Subcutaneous adipose tissue (tissue), 4 donors: Measurements from ENCODE around the gene MUC21. TPM values are rescaled to one million over a fixed set of nuclear protein-coding genes. Genes with fewer than 3 reads are reported as not detected.

ENCODE experiments used
- CTCF ChIP-seq: fragments of 450-650 bp; IDR thresholded peaks from one replicate; pipeline ENCODE4 v1.5.1; 2016; ENCODE audit warnings: low read depth, mild to moderate bottlenecking, control low read depth, antibody characterized with exemption, moderate library complexity
- total RNA-seq, 4 donors: library from RNA; depleted of rRNA; stranded (reverse); fragments of >200 nt; gene quantifications; one replicate each; pipeline ENCODE4 v1.1.0, GENCODE V29; 2016

The MUC21 gene
- total RNA-seq, 4 donors from 2014 or later, result not detected

DNA sequence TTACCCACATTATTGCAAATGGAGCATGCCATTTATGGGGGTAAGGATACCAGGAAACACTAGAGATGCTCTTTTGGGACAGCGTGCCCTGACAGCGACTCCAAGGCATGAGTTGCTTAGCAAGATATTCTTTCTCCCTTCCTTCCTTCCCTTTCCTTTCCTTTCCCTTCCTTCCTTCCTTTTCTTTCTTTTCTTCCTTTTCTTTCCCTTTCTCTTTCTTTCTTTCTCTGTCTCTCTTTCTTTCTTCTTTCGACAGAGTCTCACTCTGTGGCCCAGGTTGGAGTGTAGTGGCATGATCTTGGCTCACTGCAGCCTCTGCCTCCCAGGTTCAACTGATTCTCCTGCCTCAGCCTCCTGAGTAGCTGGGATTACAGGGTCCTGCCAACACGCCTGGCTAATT lies 39.5 kb upstream of the MUC21 start:
- no peak for TF ChIP-seq CTCF

- no peak for TF ChIP-seq CTCF
These were observed 38.2 kb upstream of the MUC21 start for GRCh38 chr6:30945281-30945680.

- no peak for TF ChIP-seq CTCF
These were observed 36.3 kb upstream of the MUC21 start for GRCh38 chr6:30947231-30947630.

GRCh38 chr6:30948811-30949210 lies 34.7 kb upstream of the MUC21 start:
- no peak for TF ChIP-seq CTCF

- no peak for TF ChIP-seq CTCF
These were observed 31.5 kb upstream of the MUC21 start for GRCh38 chr6:30951907-30952469.

DNA sequence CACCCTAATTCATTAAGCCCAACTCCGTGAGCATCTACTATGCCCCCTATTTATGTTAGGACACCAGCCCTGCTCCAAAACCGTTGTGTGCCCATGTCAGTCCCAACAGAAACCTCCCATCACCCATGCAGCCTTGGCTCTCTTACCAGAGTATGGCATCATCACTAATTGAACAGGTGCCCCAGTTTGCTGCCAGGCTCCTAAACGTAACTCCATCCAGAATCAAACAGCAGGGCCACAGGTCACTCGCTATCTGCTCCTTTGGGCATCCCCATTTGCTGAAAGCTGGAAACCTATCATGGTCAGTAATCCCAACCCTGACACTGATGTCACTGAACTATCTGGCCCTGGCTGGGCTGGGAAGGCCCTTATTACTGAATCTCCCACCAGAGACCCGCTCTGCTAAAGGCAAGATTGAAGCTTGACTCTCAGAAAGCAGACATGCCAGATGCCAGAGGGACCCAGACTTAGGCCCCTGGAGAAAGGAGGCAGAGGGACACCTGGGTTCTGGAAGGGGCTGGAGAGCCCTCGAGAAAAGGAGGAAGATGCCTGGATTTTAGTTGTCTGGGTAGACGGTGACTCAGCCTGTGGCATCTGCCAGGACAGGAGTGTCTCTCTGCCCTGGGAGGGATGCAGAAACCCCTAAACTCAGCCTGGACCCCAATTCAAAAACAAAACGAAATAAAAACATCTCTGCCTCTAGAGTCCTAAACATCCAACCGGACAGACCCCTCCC lies 28.7 kb upstream of the MUC21 start:
- no peak for TF ChIP-seq CTCF

DNA sequence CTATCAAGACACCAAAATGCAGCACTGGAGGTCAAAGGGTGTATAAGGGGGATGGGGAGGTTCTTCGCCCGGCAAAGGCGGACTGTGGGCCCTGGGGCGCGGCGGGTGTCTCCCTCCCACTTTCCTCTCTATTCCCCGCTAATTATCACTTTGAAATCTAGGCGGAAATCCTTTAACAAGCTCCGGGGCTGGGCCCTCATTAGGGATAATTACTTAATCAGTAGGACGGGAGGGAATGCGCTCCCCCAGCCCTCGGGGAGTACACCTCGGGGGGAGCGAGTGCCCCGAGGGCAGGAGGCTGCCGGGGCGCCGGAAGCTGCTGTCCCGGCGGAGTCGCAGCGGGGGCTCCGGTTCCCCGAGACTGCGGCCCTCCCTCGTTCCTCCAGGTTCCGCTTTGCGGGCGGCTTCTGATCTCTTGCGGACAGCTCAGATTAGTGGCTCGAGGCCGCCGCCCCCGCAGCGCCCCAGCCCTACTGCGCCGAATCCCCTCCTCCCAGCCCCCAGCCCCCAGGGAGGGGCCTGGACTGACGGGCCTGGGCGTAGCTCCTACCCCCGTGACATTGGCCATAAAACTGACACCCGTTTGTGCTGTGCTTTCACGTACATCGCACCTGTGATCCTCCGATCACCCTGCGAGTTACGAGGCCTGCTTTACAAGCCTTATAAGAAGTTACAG lies 28.0 kb upstream of the MUC21 start:
- TF ChIP-seq CTCF, result no peak
